Thyroid gland (tissue), 4 donors: ENCODE results near the gene PAM. TPM values are rescaled to one million over a fixed set of nuclear protein-coding genes. Genes with fewer than 3 reads are reported as not detected.
"Not testable (repeated sequence)": the region's sequence is repeated elsewhere in the genome, so short reads cannot be mapped to it uniquely, and the experiment has no call there.

Experiments used
- DNase-seq, 2 donors: peaks; one replicate each; pipeline ENCODE4 v3.0.0-alpha.2; 2019
- H3K27ac ChIP-seq, 3 donors: fragments of 200-600 bp; sonication (generic); 1 replicate in 2 of 3; 2 replicates in 1 of 3; pipeline ENCODE4 v1.5.1; 2016 to 2019; ENCODE audit warnings: mild to moderate bottlenecking in 1 of 3, moderate library complexity in 1 of 3
- H3K27me3 ChIP-seq: fragments of 200-600 bp; sonication (generic); one replicate; pipeline ENCODE4 v1.5.1; 2019
- H3K36me3 ChIP-seq, 2 donors: fragments of 200-600 bp; sonication (generic); one replicate each; pipeline ENCODE4 v1.5.1; 2016 to 2019
- H3K4me1 ChIP-seq, 2 donors: fragments of 200-600 bp; sonication (generic); one replicate each; pipeline ENCODE4 v1.5.1; 2017 to 2019
- H3K4me3 ChIP-seq, 3 donors: fragments of 200-600 bp; sonication (generic); replicated peaks in 1 of 3; 1 replicate in 2 of 3; 2 replicates in 1 of 3; pipeline ENCODE4 v1.5.1; 2016; ENCODE audit warnings: mild to moderate bottlenecking in 1 of 3
- H3K9me3 ChIP-seq: fragments of 200-600 bp; sonication (generic); one replicate; pipeline ENCODE4 v1.5.1; 2017
- POLR2A ChIP-seq, 2 donors: fragments of 450-650 bp; IDR thresholded peaks; one replicate each; pipeline ENCODE4 v1.6.1; 2017; ENCODE audit warnings: antibody characterized with exemption in 2 of 2, mild to moderate bottlenecking in 2 of 2, moderate library complexity in 1 of 2
- WGBS, 2 donors: methylation state at CpG; one replicate each; pipeline ENCODE4 v1.1.5; 2017; 5-methylcytosine and 5-hydroxymethylcytosine counted together
- intact Hi-C: fragments of 100-400 bp; cut with DNase I; formaldehyde crosslinking; loops from one replicate; pipeline ENCODE4 v1.15.1; 2023
- total RNA-seq, 4 donors: library from RNA; depleted of rRNA; stranded (reverse); fragments of >200 nt; gene quantifications; one replicate each; pipeline ENCODE4 v1.2.3, GENCODE V29; 2016
- TF ChIP-seq, protein P1 (sequence below), 6 experiments: fragments of 200-600 bp in 3 of 6; fragments of 450-650 bp in 3 of 6; sonication (generic) in 3 of 6; IDR thresholded peaks; one replicate each; pipeline ENCODE4 v1.5.1; 2016 to 2019; ENCODE audit warnings: antibody characterized with exemption in 6 of 6, mild to moderate bottlenecking in 2 of 6, inconsistent platforms in 1 of 6, moderate library complexity in 1 of 6

PAM gene
- total RNA-seq, 4 donors from 2014 or later = 175 to 250 (median 202) TPM

DNA sequence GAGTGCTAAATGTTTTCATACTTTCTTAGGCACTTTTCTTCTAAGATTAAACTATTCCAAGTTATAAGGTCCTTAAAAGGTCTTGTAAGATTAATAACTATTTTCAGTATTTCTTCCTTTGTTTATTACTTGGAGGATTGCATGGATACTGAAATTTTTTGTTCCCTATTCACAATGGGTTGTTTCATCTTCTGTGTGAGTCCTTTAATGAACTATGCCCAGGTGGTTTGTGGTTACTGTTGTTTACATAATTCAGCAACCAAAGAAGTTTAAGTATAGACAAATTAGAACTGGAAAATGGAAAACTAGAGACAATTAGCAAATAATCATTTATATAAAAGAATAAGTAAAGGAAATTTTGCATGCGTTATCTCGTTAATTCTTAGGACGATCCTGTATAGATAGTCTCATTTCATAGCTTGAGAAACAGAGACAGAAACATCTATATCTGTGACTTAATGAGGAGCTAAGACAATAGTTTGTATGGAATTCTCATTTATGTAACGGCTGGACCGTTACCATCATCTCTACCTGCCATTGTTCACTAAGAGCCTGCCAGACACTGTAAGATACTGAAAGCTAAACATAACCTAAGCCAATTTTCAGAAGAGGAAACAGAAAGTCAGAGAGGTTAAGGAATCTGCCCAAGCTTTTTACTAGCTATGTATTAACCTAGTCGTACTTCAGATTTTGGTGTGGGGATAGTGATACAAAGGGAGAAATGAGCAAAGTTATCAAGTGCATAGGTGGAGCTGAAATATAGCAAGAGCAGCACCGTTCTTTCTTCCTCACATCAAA, 148.2 kb downstream of the PAM start:
- WGBS, 2 donors = 88 to 89% methylated on average over 7 of the region's 7 CpGs
- intact Hi-C loops = no loop called here

GRCh38 chr5:102905056-102905455, 150.0 kb downstream of the PAM start:
- TF ChIP-seq, protein P1, sequence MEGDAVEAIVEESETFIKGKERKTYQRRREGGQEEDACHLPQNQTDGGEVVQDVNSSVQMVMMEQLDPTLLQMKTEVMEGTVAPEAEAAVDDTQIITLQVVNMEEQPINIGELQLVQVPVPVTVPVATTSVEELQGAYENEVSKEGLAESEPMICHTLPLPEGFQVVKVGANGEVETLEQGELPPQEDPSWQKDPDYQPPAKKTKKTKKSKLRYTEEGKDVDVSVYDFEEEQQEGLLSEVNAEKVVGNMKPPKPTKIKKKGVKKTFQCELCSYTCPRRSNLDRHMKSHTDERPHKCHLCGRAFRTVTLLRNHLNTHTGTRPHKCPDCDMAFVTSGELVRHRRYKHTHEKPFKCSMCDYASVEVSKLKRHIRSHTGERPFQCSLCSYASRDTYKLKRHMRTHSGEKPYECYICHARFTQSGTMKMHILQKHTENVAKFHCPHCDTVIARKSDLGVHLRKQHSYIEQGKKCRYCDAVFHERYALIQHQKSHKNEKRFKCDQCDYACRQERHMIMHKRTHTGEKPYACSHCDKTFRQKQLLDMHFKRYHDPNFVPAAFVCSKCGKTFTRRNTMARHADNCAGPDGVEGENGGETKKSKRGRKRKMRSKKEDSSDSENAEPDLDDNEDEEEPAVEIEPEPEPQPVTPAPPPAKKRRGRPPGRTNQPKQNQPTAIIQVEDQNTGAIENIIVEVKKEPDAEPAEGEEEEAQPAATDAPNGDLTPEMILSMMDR (IDR thresholded peaks at IDR 0.05) = no peak
- no peak for TF ChIP-seq POLR2A (IDR thresholded peaks at IDR 0.05)
- H3K4me1 ChIP-seq = peaks cover 0 to 4% of the 10 kb centered on the region in 2 donors
- H3K27ac ChIP-seq = no peak overlapping the region
- 91 to 95% methylated on average over 1 of the region's 1 CpG for WGBS, 2 donors
- H3K36me3 ChIP-seq = no peaks in the 10 kb centered on the region
- H3K9me3 ChIP-seq = no peaks in the 10 kb centered on the region
- no peaks in the 10 kb centered on the region for H3K27me3 ChIP-seq
- no peak for DNase-seq
- intact Hi-C loops = no loop called here
- no peak overlapping the region for H3K4me3 ChIP-seq

More for the DNA sequence above, 148.2 kb downstream of the PAM start:
- H3K36me3 ChIP-seq = no peaks in the 10 kb centered on the region
- H3K9me3 ChIP-seq = no peaks in the 10 kb centered on the region
- H3K4me1 ChIP-seq = no peaks in the 10 kb centered on the region
- no peak for DNase-seq
- no peak overlapping the region for H3K4me3 ChIP-seq
- no peak overlapping the region for H3K27ac ChIP-seq
- TF ChIP-seq, protein P1 (IDR thresholded peaks at IDR 0.05) = no peak
- no peak for TF ChIP-seq POLR2A (IDR thresholded peaks at IDR 0.05)
- no peaks in the 10 kb centered on the region for H3K27me3 ChIP-seq

- DNase-seq, intact Hi-C loops, H3K4me3 ChIP-seq, H3K36me3 ChIP-seq, H3K27me3 ChIP-seq, H3K27ac ChIP-seq, H3K9me3 ChIP-seq: not testable (repeated sequence)
- 100% methylated on average over 1 to 2 of the region's 2 CpGs for WGBS, 2 donors
- H3K4me1 ChIP-seq = peaks cover 14 to 23% of the 10 kb centered on the region in 2 donors
Observed at GRCh38 chr5:102907099-102907498, 152.0 kb downstream of the PAM start.

DNA sequence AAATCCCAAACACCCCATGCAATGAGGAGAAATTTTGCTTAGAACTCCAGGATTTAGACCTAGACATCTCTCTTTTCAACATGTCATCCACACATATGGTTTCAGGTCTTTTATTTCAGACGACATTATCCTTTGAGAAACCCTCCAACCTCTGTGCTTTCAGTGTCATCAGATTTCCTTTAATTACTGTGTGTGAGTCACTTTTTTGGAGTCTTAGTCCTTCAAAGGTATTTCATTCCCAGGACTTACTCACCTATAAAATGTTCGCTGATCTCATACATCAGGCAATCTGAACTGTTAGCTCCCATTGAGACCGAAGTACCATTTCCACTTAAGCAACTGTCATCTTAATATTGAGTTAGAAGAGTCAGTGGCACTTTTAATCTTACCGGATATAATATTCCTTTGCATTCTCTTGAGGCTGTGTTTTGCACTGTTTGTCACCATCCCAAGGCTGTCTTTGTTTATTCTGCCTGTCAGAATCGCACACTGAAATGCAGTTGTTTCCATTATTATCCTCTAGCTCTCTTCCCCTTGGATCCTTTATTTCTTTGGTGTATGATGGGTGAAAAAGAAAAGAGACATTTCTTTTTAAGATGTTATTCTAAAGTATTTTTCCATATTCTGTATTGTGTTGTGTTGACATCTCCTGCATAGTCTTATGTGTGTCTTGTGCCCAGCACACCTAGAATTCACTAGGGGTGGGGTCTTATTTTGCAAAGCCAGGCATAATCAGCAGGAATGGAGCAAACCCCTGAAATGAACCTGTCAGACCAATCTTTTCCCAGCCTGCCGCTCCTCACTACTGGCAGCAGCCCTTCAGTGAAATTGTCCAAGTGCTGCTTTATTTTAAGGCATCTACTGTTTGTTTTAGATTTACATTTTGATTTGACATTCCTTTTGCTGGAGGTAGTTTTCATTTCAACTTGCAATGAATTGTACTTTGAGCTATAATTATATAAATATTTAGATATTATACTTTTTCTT, 155.4 kb downstream of the PAM start:
- peak in 1 of 2 donors; percentile 10 for DNase-seq
- no peak overlapping the region for H3K4me3 ChIP-seq
- H3K27ac ChIP-seq = no peak overlapping the region
- H3K36me3 ChIP-seq = no peaks in the 10 kb centered on the region
- peaks cover 15 to 27% of the 10 kb centered on the region in 2 donors for H3K4me1 ChIP-seq
- no peak for TF ChIP-seq POLR2A (IDR thresholded peaks at IDR 0.05)
- TF ChIP-seq, protein P1 (IDR thresholded peaks at IDR 0.05) = no peak
- H3K9me3 ChIP-seq = no peaks in the 10 kb centered on the region
- 64 to 73% methylated on average over 6 of the region's 6 CpGs for WGBS, 2 donors
- H3K27me3 ChIP-seq = no peaks in the 10 kb centered on the region
- intact Hi-C loops = no loop called here

- H3K27ac ChIP-seq = peak overlapping the region in 1 of 3 donors; percentile 8
- 20 to 26% methylated on average over 2 of the region's 2 CpGs for WGBS, 2 donors
- peaks cover 15 to 27% of the 10 kb centered on the region in 2 donors for H3K4me1 ChIP-seq
- intact Hi-C loops = no loop called here
- H3K36me3 ChIP-seq = no peaks in the 10 kb centered on the region
- H3K9me3 ChIP-seq = no peaks in the 10 kb centered on the region
- H3K27me3 ChIP-seq = no peaks in the 10 kb centered on the region
- no peak for DNase-seq
- TF ChIP-seq POLR2A (IDR thresholded peaks at IDR 0.05) = no peak
- TF ChIP-seq, protein P1 (IDR thresholded peaks at IDR 0.05) = no peak
- no peak overlapping the region for H3K4me3 ChIP-seq
Observed at GRCh38 chr5:102911973-102912372, 156.9 kb downstream of the PAM start.
